Measurements from ENCODE around the gene EIF1AY. TPM values are rescaled to one million over a fixed set of nuclear protein-coding genes. Genes with fewer than 3 reads are reported as not detected.
"Not testable (repeated sequence)": the region's sequence is repeated elsewhere in the genome, so short reads cannot be mapped to it uniquely, and the experiment has no call there.

The EIF1AY gene
- polyA plus RNA-seq, 4 donors = 33.5 to 42.2 (median 39.1) TPM; not detected in 1

GRCh38 chrY:20552764-20553323 is 22.7 kb upstream of the EIF1AY start:
- 79 to 81% methylated on average over 4 to 10 of the region's 10 CpGs; no CpG with 5 or more reads in 1 of the 3 donors for WGBS, 3 donors
- not testable (repeated sequence) for H3K36me3 ChIP-seq (ENCODE audit: control insufficient read depth in 3 of 3, insufficient read depth in 2 of 3, low read depth in 1 of 3, low read length in 3 of 3); H3K4me1 ChIP-seq (ENCODE audit: control insufficient read depth in 3 of 3, insufficient read depth in 2 of 3, low read depth in 1 of 3, low read length in 2 of 3); H3K4me3 ChIP-seq (ENCODE audit: low read depth in 1 of 3, low read length in 3 of 3); H3K27ac ChIP-seq (ENCODE audit: low read depth in 1 of 3, low read length in 2 of 3); FAIRE-seq; H3K27me3 ChIP-seq (ENCODE audit: control insufficient read depth in 3 of 3, insufficient read depth in 3 of 3, low read length in 3 of 3); DNase-seq; H3K9me3 ChIP-seq (ENCODE audit: control insufficient read depth in 2 of 2, insufficient read depth in 1 of 2, low read depth in 1 of 2, low read length in 1 of 2)

- WGBS, 3 donors = 82 to 95% methylated on average over 2 of the region's 2 CpGs; no CpG with 5 or more reads in 1 of the 3 donors
- Histone ChIP-seq H3K27ac (ENCODE audit: low read depth in 1 of 3, low read length in 2 of 3) (no peak overlapping the region), H3K27me3 (ENCODE audit: control insufficient read depth in 3 of 3, insufficient read depth in 3 of 3, low read length in 3 of 3) (no peaks in the 10 kb centered on the region), H3K36me3 (ENCODE audit: control insufficient read depth in 3 of 3, insufficient read depth in 2 of 3, low read depth in 1 of 3, low read length in 3 of 3) (no peaks in the 10 kb centered on the region), H3K4me3 (ENCODE audit: low read depth in 1 of 3, low read length in 3 of 3) (no peak overlapping the region), H3K9me3 (ENCODE audit: control insufficient read depth in 2 of 2, insufficient read depth in 1 of 2, low read depth in 1 of 2, low read length in 1 of 2) (peaks cover 0 to 6% of the 10 kb centered on the region in 2 donors), H3K4me1 (ENCODE audit: control insufficient read depth in 3 of 3, insufficient read depth in 2 of 3, low read depth in 1 of 3, low read length in 2 of 3) (no peaks in the 10 kb centered on the region)
- FAIRE-seq (no peak), DNase-seq (no peak)
These were observed 19.8 kb upstream of the EIF1AY start for GRCh38 chrY:20555820-20556219.

GRCh38 chrY:20558677-20559076 is 16.9 kb upstream of the EIF1AY start:
- H3K4me3 ChIP-seq (ENCODE audit: low read depth in 1 of 3, low read length in 3 of 3) = no peak overlapping the region
- no peaks in the 10 kb centered on the region for H3K36me3 ChIP-seq (ENCODE audit: control insufficient read depth in 3 of 3, insufficient read depth in 2 of 3, low read depth in 1 of 3, low read length in 3 of 3)
- 6 to 20% (median 7%) methylated on average over 1 to 2 of the region's 2 CpGs for WGBS, 3 donors
- H3K4me1 ChIP-seq (ENCODE audit: control insufficient read depth in 3 of 3, insufficient read depth in 2 of 3, low read depth in 1 of 3, low read length in 2 of 3) = no peaks in the 10 kb centered on the region
- no peak overlapping the region for H3K27ac ChIP-seq (ENCODE audit: low read depth in 1 of 3, low read length in 2 of 3)
- peak; percentile 10 to 26 for DNase-seq
- peak; percentile 15 for FAIRE-seq
- no peaks in the 10 kb centered on the region for H3K9me3 ChIP-seq (ENCODE audit: control insufficient read depth in 2 of 2, insufficient read depth in 1 of 2, low read depth in 1 of 2, low read length in 1 of 2)
- H3K27me3 ChIP-seq (ENCODE audit: control insufficient read depth in 3 of 3, insufficient read depth in 3 of 3, low read length in 3 of 3) = no peaks in the 10 kb centered on the region

- Histone ChIP-seq H3K36me3 (ENCODE audit: control insufficient read depth in 3 of 3, insufficient read depth in 2 of 3, low read depth in 1 of 3, low read length in 3 of 3) (no peaks in the 10 kb centered on the region), H3K9me3 (ENCODE audit: control insufficient read depth in 2 of 2, insufficient read depth in 1 of 2, low read depth in 1 of 2, low read length in 1 of 2) (no peaks in the 10 kb centered on the region), H3K27me3 (ENCODE audit: control insufficient read depth in 3 of 3, insufficient read depth in 3 of 3, low read length in 3 of 3) (no peaks in the 10 kb centered on the region), H3K4me3 (ENCODE audit: low read depth in 1 of 3, low read length in 3 of 3) (no peak overlapping the region), H3K4me1 (ENCODE audit: control insufficient read depth in 3 of 3, insufficient read depth in 2 of 3, low read depth in 1 of 3, low read length in 2 of 3) (no peaks in the 10 kb centered on the region), H3K27ac (ENCODE audit: low read depth in 1 of 3, low read length in 2 of 3) (no peak overlapping the region)
- no peak for FAIRE-seq
- no peak for DNase-seq
- 54 to 75% methylated on average over 1 to 2 of the region's 2 CpGs; no CpG with 5 or more reads in 1 of the 3 donors for WGBS, 3 donors
These were observed 15.6 kb upstream of the EIF1AY start for GRCh38 chrY:20559873-20560512.

GRCh38 chrY:20571306-20571705 is 4.3 kb upstream of the EIF1AY start:
- H3K27me3 ChIP-seq (ENCODE audit: control insufficient read depth in 3 of 3, insufficient read depth in 3 of 3, low read length in 3 of 3) = no peaks in the 10 kb centered on the region
- no peak for DNase-seq
- no peaks in the 10 kb centered on the region for H3K9me3 ChIP-seq (ENCODE audit: control insufficient read depth in 2 of 2, insufficient read depth in 1 of 2, low read depth in 1 of 2, low read length in 1 of 2)
- no peak overlapping the region for H3K27ac ChIP-seq (ENCODE audit: low read depth in 1 of 3, low read length in 2 of 3)
- FAIRE-seq = no peak
- no peaks in the 10 kb centered on the region for H3K36me3 ChIP-seq (ENCODE audit: control insufficient read depth in 3 of 3, insufficient read depth in 2 of 3, low read depth in 1 of 3, low read length in 3 of 3)
- WGBS, 3 donors = 75 to 90% methylated on average over 3 of the region's 3 CpGs; no CpG with 5 or more reads in 1 of the 3 donors
- H3K4me3 ChIP-seq (ENCODE audit: low read depth in 1 of 3, low read length in 3 of 3) = no peak overlapping the region
- no peaks in the 10 kb centered on the region for H3K4me1 ChIP-seq (ENCODE audit: control insufficient read depth in 3 of 3, insufficient read depth in 2 of 3, low read depth in 1 of 3, low read length in 2 of 3)

GRCh38 chrY:20576506-20576905 is 930 bp downstream of the EIF1AY start:
- peak; percentile 15 to 19 for DNase-seq
- H3K9me3 ChIP-seq (ENCODE audit: control insufficient read depth in 2 of 2, insufficient read depth in 1 of 2, low read depth in 1 of 2, low read length in 1 of 2) = no peaks in the 10 kb centered on the region
- 0 to 3% methylated on average over 5 of the region's 5 CpGs; no CpG with 5 or more reads in 1 of the 3 donors for WGBS, 3 donors
- no peak for FAIRE-seq
- peak overlapping the region in 2 of 3 donors; percentile 15 to 79 for H3K4me3 ChIP-seq (ENCODE audit: low read depth in 1 of 3, low read length in 3 of 3)
- H3K36me3 ChIP-seq (ENCODE audit: control insufficient read depth in 3 of 3, insufficient read depth in 2 of 3, low read depth in 1 of 3, low read length in 3 of 3) = no peaks in the 10 kb centered on the region
- H3K4me1 ChIP-seq (ENCODE audit: control insufficient read depth in 3 of 3, insufficient read depth in 2 of 3, low read depth in 1 of 3, low read length in 2 of 3) = no peaks in the 10 kb centered on the region
- peak overlapping the region in 2 of 3 donors; percentile 95 to 100 for H3K27ac ChIP-seq (ENCODE audit: low read depth in 1 of 3, low read length in 2 of 3)
- H3K27me3 ChIP-seq (ENCODE audit: control insufficient read depth in 3 of 3, insufficient read depth in 3 of 3, low read length in 3 of 3) = no peaks in the 10 kb centered on the region

GRCh38 chrY:20578206-20578605 is 2.6 kb downstream of the EIF1AY start:
- H3K4me3 ChIP-seq (ENCODE audit: low read depth in 1 of 3, low read length in 3 of 3) = no peak overlapping the region
- DNase-seq (peak in 1 of 2 donors; percentile 9), FAIRE-seq (no peak)
- H3K27ac ChIP-seq (ENCODE audit: low read depth in 1 of 3, low read length in 2 of 3) = no peak overlapping the region
- WGBS, 3 donors = 1 to 58% methylated on average over 3 of the region's 3 CpGs; no CpG with 5 or more reads in 1 of the 3 donors
- no peaks in the 10 kb centered on the region for H3K4me1 ChIP-seq (ENCODE audit: control insufficient read depth in 3 of 3, insufficient read depth in 2 of 3, low read depth in 1 of 3, low read length in 2 of 3)
- no peaks in the 10 kb centered on the region for H3K9me3 ChIP-seq (ENCODE audit: control insufficient read depth in 2 of 2, insufficient read depth in 1 of 2, low read depth in 1 of 2, low read length in 1 of 2)
- no peaks in the 10 kb centered on the region for H3K27me3 ChIP-seq (ENCODE audit: control insufficient read depth in 3 of 3, insufficient read depth in 3 of 3, low read length in 3 of 3)
- no peaks in the 10 kb centered on the region for H3K36me3 ChIP-seq (ENCODE audit: control insufficient read depth in 3 of 3, insufficient read depth in 2 of 3, low read depth in 1 of 3, low read length in 3 of 3)

GRCh38 chrY:20581687-20582086 is 6.1 kb downstream of the EIF1AY start:
- no peak overlapping the region for H3K27ac ChIP-seq (ENCODE audit: low read depth in 1 of 3, low read length in 2 of 3)
- FAIRE-seq (no peak), DNase-seq (no peak)
- H3K36me3 ChIP-seq (ENCODE audit: control insufficient read depth in 3 of 3, insufficient read depth in 2 of 3, low read depth in 1 of 3, low read length in 3 of 3) = peaks cover 0 to 3% (median 0%) of the 10 kb centered on the region in 3 donors
- H3K9me3 ChIP-seq (ENCODE audit: control insufficient read depth in 2 of 2, insufficient read depth in 1 of 2, low read depth in 1 of 2, low read length in 1 of 2) = no peaks in the 10 kb centered on the region
- WGBS, 3 donors = 79 to 81% methylated on average over 3 of the region's 3 CpGs; no CpG with 5 or more reads in 1 of the 3 donors
- H3K4me3 ChIP-seq (ENCODE audit: low read depth in 1 of 3, low read length in 3 of 3) = no peak overlapping the region
- H3K27me3 ChIP-seq (ENCODE audit: control insufficient read depth in 3 of 3, insufficient read depth in 3 of 3, low read length in 3 of 3) = no peaks in the 10 kb centered on the region
- no peaks in the 10 kb centered on the region for H3K4me1 ChIP-seq (ENCODE audit: control insufficient read depth in 3 of 3, insufficient read depth in 2 of 3, low read depth in 1 of 3, low read length in 2 of 3)
